Mesendoderm (in vitro differentiated cells): ENCODE measurements around the gene RGS17.
A peak's percentile ranks its signal among the peaks of the same experiment; 100 is the strongest.
"Not testable (repeated sequence)": the region's sequence is repeated elsewhere in the genome, so short reads cannot be mapped to it uniquely, and the experiment has no call there.

Source experiments
- DNase-seq: peaks from one replicate; pipeline ENCODE4 v3.0.0; 2013
- H2AK5ac ChIP-seq: 2 replicates; pipeline ENCODE4 v1.6.1; 2013; ENCODE audit warnings: low read length, inconsistent platforms
- H2BK120ac ChIP-seq: 2 replicates; pipeline ENCODE4 v1.6.1; 2013; ENCODE audit warnings: low read depth, mild to moderate bottlenecking, low read length, moderate library complexity, mixed read lengths
- H2BK15ac ChIP-seq: replicated peaks from 2 replicates; pipeline ENCODE4 v1.6.1; 2013; ENCODE audit warnings: low read depth, mild to moderate bottlenecking, moderate library complexity
- H2BK5ac ChIP-seq: 2 replicates; pipeline ENCODE4 v1.6.1; 2013; ENCODE audit warnings: low read length, inconsistent platforms
- H3K18ac ChIP-seq: 2 replicates; pipeline ENCODE4 v1.6.1; 2013; ENCODE audit warnings: mild to moderate bottlenecking, low read length, mixed read lengths
- H3K23ac ChIP-seq: one replicate; pipeline ENCODE4 v1.6.1; 2013; ENCODE audit warnings: low read length
- H3K27ac ChIP-seq: 2 replicates; pipeline ENCODE4 v1.5.1; 2013; ENCODE audit warnings: low read depth, mild to moderate bottlenecking, inconsistent platforms, low read length, moderate library complexity
- H3K27me3 ChIP-seq: 2 replicates; pipeline ENCODE4 v1.6.1; 2013; ENCODE audit warnings: low read length, control low read depth, mild to moderate bottlenecking, inconsistent platforms; ENCODE audit not compliant: insufficient read depth, poor library complexity
- H3K36me3 ChIP-seq: 2 replicates; pipeline ENCODE4 v1.6.1; 2013; ENCODE audit warnings: low read length, inconsistent platforms; ENCODE audit not compliant: control insufficient read depth, insufficient read depth
- H3K4ac ChIP-seq: one replicate; pipeline ENCODE4 v1.6.1; 2013; ENCODE audit warnings: low read depth, mild to moderate bottlenecking, low read length, moderate library complexity
- H3K4me1 ChIP-seq: 2 replicates; pipeline ENCODE4 v1.6.1; 2013; ENCODE audit warnings: low read depth, low read length, inconsistent platforms; ENCODE audit not compliant: control insufficient read depth
- H3K4me2 ChIP-seq: 2 replicates; pipeline ENCODE4 v1.6.1; 2013; ENCODE audit warnings: low read length
- H3K4me3 ChIP-seq: 2 replicates; pipeline ENCODE4 v1.5.1; 2013; ENCODE audit warnings: mild to moderate bottlenecking, low read length
- H3K56ac ChIP-seq: one replicate; pipeline ENCODE4 v1.6.1; 2013; ENCODE audit warnings: low read length
- H3K79me1 ChIP-seq: 2 replicates; pipeline ENCODE4 v1.6.1; 2013; ENCODE audit warnings: low read length, inconsistent platforms
- H3K79me2 ChIP-seq: 2 replicates; pipeline ENCODE4 v1.6.1; 2013; ENCODE audit warnings: mild to moderate bottlenecking, low read length; ENCODE audit not compliant: control insufficient read depth, insufficient read depth
- H3K9ac ChIP-seq: 2 replicates; pipeline ENCODE4 v1.6.1; 2013; ENCODE audit warnings: low read length, inconsistent platforms
- H4K5ac ChIP-seq: one replicate; pipeline ENCODE4 v1.6.1; 2013; ENCODE audit warnings: low read length
- H4K8ac ChIP-seq: one replicate; pipeline ENCODE4 v1.6.1; 2013; ENCODE audit warnings: low read depth, mild to moderate bottlenecking, control low read depth, low read length, moderate library complexity
- WGBS: extraction: QIAGEN DNeasy Blood & Tissue Kit; methylation state at CpG from one replicate; pipeline ENCODE4 v1.1.7; 2013; ENCODE audit warnings: low lambda C conversion rate, missing lambda C conversion rate; ENCODE audit not compliant: insufficient coverage; ENCODE audit errors: extremely low coverage; 5-methylcytosine and 5-hydroxymethylcytosine counted together

The RGS17 gene

GRCh38 chr6:153133667-153134066 is 2.6 kb upstream of the RGS17 start:
- not testable (repeated sequence) for H3K79me1 ChIP-seq

GRCh38 chr6:153130515-153131036 is 506 bp downstream of the RGS17 start:
- Histone ChIP-seq H2BK5ac (no peak overlapping the region), H3K79me1 (no peaks in the 10 kb centered on the region), H3K27ac (no peak overlapping the region), H2BK15ac (no peak overlapping the region), H3K27me3 (peaks cover 4% of the 10 kb centered on the region), H4K8ac (no peak overlapping the region), H3K18ac (peak overlapping the region; percentile 85), H3K9ac (peak overlapping the region; percentile 62), H3K56ac (peak overlapping the region; percentile 81), H2AK5ac (no peak overlapping the region), H3K36me3 (no peaks in the 10 kb centered on the region), H4K5ac (no peak overlapping the region), H3K23ac (no peak overlapping the region), H3K4me2 (peak overlapping the region; percentile 98), H3K79me2 (no peaks in the 10 kb centered on the region), H3K4me3 (peak overlapping the region; percentile 75), H2BK120ac (no peak overlapping the region), H3K4me1 (no peaks in the 10 kb centered on the region), H3K4ac (peak overlapping the region; percentile 43)
- peak; percentile 32 for DNase-seq
- WGBS = no CpG with 5 or more reads among the region's 54 CpGs

More at GRCh38 chr6:153133667-153134066, 2.6 kb upstream of the RGS17 start:
- H4K5ac ChIP-seq, H3K79me2 ChIP-seq, H4K8ac ChIP-seq, H2AK5ac ChIP-seq, H3K4ac ChIP-seq, H3K4me2 ChIP-seq, H3K27ac ChIP-seq, H3K4me1 ChIP-seq, H2BK5ac ChIP-seq, H2BK120ac ChIP-seq, H3K4me3 ChIP-seq, H3K27me3 ChIP-seq, H3K36me3 ChIP-seq, H3K23ac ChIP-seq, H2BK15ac ChIP-seq, H3K18ac ChIP-seq, H3K9ac ChIP-seq, DNase-seq, H3K56ac ChIP-seq: not testable (repeated sequence)
- WGBS = no CpG with 5 or more reads among the region's 30 CpGs

DNA sequence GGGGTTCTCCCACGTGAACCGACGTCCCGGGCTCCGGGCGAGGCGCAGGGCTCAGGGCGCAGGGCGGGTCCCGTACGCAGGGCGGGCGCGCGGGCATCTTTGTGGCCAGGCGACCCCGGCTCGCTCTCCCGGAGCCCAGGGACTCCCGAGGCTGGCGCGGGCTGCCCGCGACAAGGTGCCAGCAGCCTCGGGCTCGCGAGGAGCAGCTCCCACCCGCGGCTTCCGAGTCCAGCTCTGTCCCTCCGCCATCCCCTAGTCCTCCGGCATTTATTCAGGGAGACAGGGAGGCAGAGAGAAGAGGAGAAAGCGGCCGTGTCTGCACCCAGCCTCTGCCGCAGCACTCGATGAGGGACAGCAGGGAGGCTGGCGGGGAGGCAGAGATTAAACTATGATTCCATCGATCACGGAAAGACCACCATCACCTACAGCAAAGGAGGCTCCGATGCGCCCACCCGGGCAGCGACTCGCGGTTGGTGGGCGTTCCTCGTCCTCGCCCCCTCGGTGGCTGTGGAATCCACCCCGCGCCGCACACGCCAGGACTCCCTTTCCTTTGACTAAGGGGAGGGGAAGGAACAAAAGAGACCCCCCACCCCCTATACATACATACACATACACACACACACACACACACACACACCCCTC is 1.1 kb downstream of the RGS17 start:
- DNase-seq = peak; percentile 25
- no peak overlapping the region for H3K27ac ChIP-seq

DNA sequence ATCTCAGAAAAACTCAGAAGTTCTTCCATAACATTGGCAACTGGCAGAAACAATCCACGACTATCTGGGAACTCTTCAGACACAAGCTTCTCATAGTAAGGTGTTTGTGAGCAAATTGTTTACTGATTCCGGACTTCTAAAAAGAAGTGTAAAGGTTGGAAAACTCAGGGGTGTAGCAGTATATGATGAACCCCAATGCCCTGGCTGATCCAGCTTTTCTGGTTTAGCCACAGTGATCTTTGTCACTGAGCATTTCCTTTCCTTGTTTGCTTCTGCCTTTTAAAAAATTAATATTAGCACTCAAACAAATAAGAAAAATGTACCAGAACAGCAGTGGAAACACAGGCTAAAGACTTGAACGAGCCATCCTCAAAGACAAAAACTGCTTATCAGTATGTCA is 4.9 kb downstream of the RGS17 start:
- WGBS = no CpG with 5 or more reads among the region's 3 CpGs

More for the DNA sequence above, 1.1 kb downstream of the RGS17 start:
- Histone ChIP-seq H2BK120ac (no peak overlapping the region), H3K4ac (no peak overlapping the region), H3K18ac (no peak overlapping the region), H4K5ac (no peak overlapping the region), H3K79me2 (no peaks in the 10 kb centered on the region), H4K8ac (no peak overlapping the region), H3K4me3 (peak overlapping the region; percentile 75), H2BK15ac (no peak overlapping the region), H3K9ac (peak overlapping the region; percentile 62), H3K56ac (peak overlapping the region; percentile 81), H3K23ac (no peak overlapping the region), H3K4me1 (no peaks in the 10 kb centered on the region), H2BK5ac (no peak overlapping the region), H3K36me3 (no peaks in the 10 kb centered on the region), H3K4me2 (peak overlapping the region; percentile 98), H3K79me1 (no peaks in the 10 kb centered on the region), H3K27me3 (peaks cover 4% of the 10 kb centered on the region), H2AK5ac (no peak overlapping the region)
- WGBS = no CpG with 5 or more reads among the region's 53 CpGs

DNA sequence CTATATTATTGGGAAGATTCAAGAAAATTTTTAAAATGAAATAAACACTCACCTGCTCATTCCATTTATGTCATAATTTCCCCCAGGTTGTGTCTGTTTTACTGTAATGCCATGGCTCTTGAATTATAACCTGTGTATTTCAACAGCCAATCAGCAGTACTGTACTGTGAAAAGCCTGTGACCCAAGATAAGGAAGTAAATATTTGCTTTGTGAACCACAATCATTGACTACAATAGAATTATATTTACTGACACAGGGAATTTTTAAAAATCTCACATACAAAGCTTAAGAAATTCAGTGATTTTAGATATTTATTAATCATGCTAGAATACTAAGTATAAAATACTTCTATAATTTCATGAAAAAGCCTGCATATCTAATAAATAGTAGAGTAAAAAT is 6.0 kb downstream of the RGS17 start:
- no peak overlapping the region for H4K5ac ChIP-seq
- no peak overlapping the region for H3K18ac ChIP-seq
- no peak overlapping the region for H2BK5ac ChIP-seq
- no peak for DNase-seq
- H3K4me1 ChIP-seq = no peaks in the 10 kb centered on the region
- H3K4ac ChIP-seq = no peak overlapping the region
- no peak overlapping the region for H2AK5ac ChIP-seq
- no peak overlapping the region for H3K56ac ChIP-seq
- no peak overlapping the region for H3K4me3 ChIP-seq
- no peaks in the 10 kb centered on the region for H3K79me2 ChIP-seq
- no peak overlapping the region for H3K27ac ChIP-seq
- H3K9ac ChIP-seq = no peak overlapping the region
- H3K79me1 ChIP-seq = no peaks in the 10 kb centered on the region
- H3K36me3 ChIP-seq = no peaks in the 10 kb centered on the region
- peaks cover 4% of the 10 kb centered on the region for H3K27me3 ChIP-seq
- H3K4me2 ChIP-seq = no peak overlapping the region
- no peak overlapping the region for H4K8ac ChIP-seq
- no peak overlapping the region for H2BK15ac ChIP-seq
- H2BK120ac ChIP-seq = no peak overlapping the region
- no peak overlapping the region for H3K23ac ChIP-seq

More for the DNA sequence above, 4.9 kb downstream of the RGS17 start:
- peaks cover 4% of the 10 kb centered on the region for H3K27me3 ChIP-seq
- H4K5ac ChIP-seq = no peak overlapping the region
- H2BK5ac ChIP-seq = no peak overlapping the region
- no peak overlapping the region for H3K18ac ChIP-seq
- H3K56ac ChIP-seq = no peak overlapping the region
- no peak overlapping the region for H3K9ac ChIP-seq
- H3K4me2 ChIP-seq = no peak overlapping the region
- no peak overlapping the region for H3K23ac ChIP-seq
- no peak overlapping the region for H4K8ac ChIP-seq
- no peak for DNase-seq
- H3K79me2 ChIP-seq = no peaks in the 10 kb centered on the region
- H2AK5ac ChIP-seq = no peak overlapping the region
- no peak overlapping the region for H3K4me3 ChIP-seq
- no peak overlapping the region for H2BK120ac ChIP-seq
- H3K27ac ChIP-seq = no peak overlapping the region
- no peak overlapping the region for H2BK15ac ChIP-seq
- no peaks in the 10 kb centered on the region for H3K36me3 ChIP-seq
- no peaks in the 10 kb centered on the region for H3K79me1 ChIP-seq
- no peaks in the 10 kb centered on the region for H3K4me1 ChIP-seq
- H3K4ac ChIP-seq = no peak overlapping the region

DNA sequence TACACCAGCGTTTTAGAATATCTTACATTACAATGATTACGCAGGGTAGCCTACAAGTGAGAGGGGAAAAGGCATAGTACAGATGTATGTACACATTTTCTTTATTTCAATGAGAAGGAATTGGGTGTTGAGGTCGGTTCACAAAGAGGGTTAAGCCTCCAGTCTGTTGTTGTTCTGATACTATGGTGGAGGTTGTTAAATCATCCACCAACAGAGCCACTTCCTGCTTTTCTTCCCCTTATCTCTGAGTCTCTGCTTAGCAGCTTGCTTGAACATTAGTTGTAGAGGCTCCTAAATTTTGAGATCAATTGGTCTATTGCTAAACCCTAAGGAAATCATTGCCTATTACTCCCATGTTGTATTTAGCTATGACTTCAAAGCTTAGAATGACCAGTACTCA is 7.3 kb downstream of the RGS17 start:
- Histone ChIP-seq H3K18ac (no peak overlapping the region), H4K8ac (no peak overlapping the region), H2BK15ac (no peak overlapping the region), H3K79me1 (no peaks in the 10 kb centered on the region), H3K9ac (no peak overlapping the region), H3K23ac (no peak overlapping the region), H3K27ac (no peak overlapping the region), H3K4me3 (no peak overlapping the region), H3K4me2 (no peak overlapping the region), H3K4ac (no peak overlapping the region), H3K27me3 (peaks cover 1% of the 10 kb centered on the region), H2AK5ac (no peak overlapping the region), H3K36me3 (no peaks in the 10 kb centered on the region), H3K56ac (no peak overlapping the region), H3K4me1 (no peaks in the 10 kb centered on the region), H4K5ac (no peak overlapping the region), H3K79me2 (no peaks in the 10 kb centered on the region), H2BK120ac (no peak overlapping the region), H2BK5ac (no peak overlapping the region)
- peak; percentile 42 for DNase-seq
- no CpG with 5 or more reads among the region's 3 CpGs for WGBS
